ENCODE results near the gene GRK4.
"Not testable (repeated sequence)": the region's sequence is repeated elsewhere in the genome, so short reads cannot be mapped to it uniquely, and the experiment has no call there.

Gene GRK4

GRCh38 chr4:2931512-2932301 is 31.7 kb upstream of the GRK4 start:
- DNase-seq = no peak

GRCh38 chr4:2932321-2932950 is 30.9 kb upstream of the GRK4 start:
- no peak for DNase-seq

GRCh38 chr4:2932951-2933565 is 30.3 kb upstream of the GRK4 start:
- no peak for DNase-seq

- DNase-seq = no peak
These were observed 29.8 kb upstream of the GRK4 start for GRCh38 chr4:2933566-2934076.

- no peak for DNase-seq
These were observed 29.1 kb upstream of the GRK4 start for GRCh38 chr4:2934077-2934812.

GRCh38 chr4:2934813-2935761 is 28.3 kb upstream of the GRK4 start:
- DNase-seq = peak; percentile 70

- DNase-seq = no peak
These were observed 27.3 kb upstream of the GRK4 start for GRCh38 chr4:2935762-2936743.

GRCh38 chr4:2936773-2937145 is 26.6 kb upstream of the GRK4 start:
- no peak for DNase-seq

GRCh38 chr4:2937146-2937857 is 26.1 kb upstream of the GRK4 start:
- DNase-seq = peak; percentile 25

GRCh38 chr4:2937986-2938385 is 25.4 kb upstream of the GRK4 start:
- no peak for DNase-seq

- not testable (repeated sequence) for DNase-seq
These were observed 25.0 kb upstream of the GRK4 start for GRCh38 chr4:2938411-2938810.

- DNase-seq = no peak
These were observed 24.5 kb upstream of the GRK4 start for GRCh38 chr4:2938906-2939305.

- DNase-seq = no peak
These were observed 23.8 kb upstream of the GRK4 start for GRCh38 chr4:2939383-2940243.

GRCh38 chr4:2940267-2941137 is 22.9 kb upstream of the GRK4 start:
- no peak for DNase-seq

- DNase-seq = no peak
These were observed 22.0 kb upstream of the GRK4 start for GRCh38 chr4:2941138-2942036.

- no peak for DNase-seq
These were observed 21.3 kb upstream of the GRK4 start for GRCh38 chr4:2942037-2942531.
